ENCODE data around the gene MED7. TPM values are rescaled to one million over a fixed set of nuclear protein-coding genes. Genes with fewer than 3 reads are reported as not detected.

Gene MED7
- total RNA-seq, 1 experiment from 2014 or later = 17.3 TPM

DNA sequence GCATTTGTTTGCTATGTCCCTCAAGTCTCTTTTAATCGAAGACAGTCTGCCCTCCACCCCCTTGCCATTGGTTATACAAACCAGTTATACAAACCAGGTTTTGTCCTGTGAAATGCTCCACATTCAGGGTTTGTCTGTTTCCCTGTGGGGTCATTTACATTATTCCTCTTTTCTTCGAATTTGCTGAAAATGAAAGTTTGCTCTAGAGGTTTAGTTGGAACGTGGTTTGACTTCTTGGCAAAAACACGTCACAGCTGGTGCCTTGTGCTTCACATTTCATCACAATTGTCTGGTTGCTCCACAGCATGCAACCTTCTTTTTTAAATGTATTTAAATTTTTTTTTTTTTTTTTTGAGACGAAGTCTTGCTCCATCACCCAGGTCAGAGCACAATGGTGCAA is 29.7 kb downstream of the MED7 start:
- H3K4me3 Mint-ChIP-seq (ENCODE audit: unreplicated experiment) = no peak overlapping the region
- ChIA-PET CTCF (no interaction called here), POLR2A (no interaction called here)
- intact Hi-C loops (cut with micrococcal nuclease; ENCODE audit: unreplicated experiment) = no loop called here
- no peaks in the 10 kb centered on the region for H3K36me3 Mint-ChIP-seq (ENCODE audit: insufficient read depth, unreplicated experiment)
- H3K27me3 ChIP-seq (replicated peaks; ENCODE audit: control insufficient read depth, insufficient read depth, low read length) = no peaks in the 10 kb centered on the region
- H3K4me1 ChIP-seq = no peaks in the 10 kb centered on the region
- no peak overlapping the region for H3K4me3 ChIP-seq (ENCODE audit: low read depth, low read length)
- TF ChIP-seq, protein P1, sequence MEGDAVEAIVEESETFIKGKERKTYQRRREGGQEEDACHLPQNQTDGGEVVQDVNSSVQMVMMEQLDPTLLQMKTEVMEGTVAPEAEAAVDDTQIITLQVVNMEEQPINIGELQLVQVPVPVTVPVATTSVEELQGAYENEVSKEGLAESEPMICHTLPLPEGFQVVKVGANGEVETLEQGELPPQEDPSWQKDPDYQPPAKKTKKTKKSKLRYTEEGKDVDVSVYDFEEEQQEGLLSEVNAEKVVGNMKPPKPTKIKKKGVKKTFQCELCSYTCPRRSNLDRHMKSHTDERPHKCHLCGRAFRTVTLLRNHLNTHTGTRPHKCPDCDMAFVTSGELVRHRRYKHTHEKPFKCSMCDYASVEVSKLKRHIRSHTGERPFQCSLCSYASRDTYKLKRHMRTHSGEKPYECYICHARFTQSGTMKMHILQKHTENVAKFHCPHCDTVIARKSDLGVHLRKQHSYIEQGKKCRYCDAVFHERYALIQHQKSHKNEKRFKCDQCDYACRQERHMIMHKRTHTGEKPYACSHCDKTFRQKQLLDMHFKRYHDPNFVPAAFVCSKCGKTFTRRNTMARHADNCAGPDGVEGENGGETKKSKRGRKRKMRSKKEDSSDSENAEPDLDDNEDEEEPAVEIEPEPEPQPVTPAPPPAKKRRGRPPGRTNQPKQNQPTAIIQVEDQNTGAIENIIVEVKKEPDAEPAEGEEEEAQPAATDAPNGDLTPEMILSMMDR (IDR thresholded peaks at IDR 0.05; ENCODE audit: insufficient read depth in 1 of 2, low read depth in 1 of 2, low read length in 1 of 2, severe bottlenecking in 1 of 2, unreplicated experiment in 1 of 2) = no peak
- no peak overlapping the region for H3K27ac Mint-ChIP-seq (ENCODE audit: unreplicated experiment)
- BruUV-seq (replicated peaks) = no TSS peak
- DNase-seq = no peak
- H3K27me3 Mint-ChIP-seq (ENCODE audit: insufficient read depth, unreplicated experiment) = no peaks in the 10 kb centered on the region
- H3K4me1 Mint-ChIP-seq (ENCODE audit: low read depth, unreplicated experiment) = peaks cover 7% of the 10 kb centered on the region
- H3K9me3 Mint-ChIP-seq (ENCODE audit: unreplicated experiment) = no peaks in the 10 kb centered on the region
- no peaks in the 10 kb centered on the region for H3K9me3 ChIP-seq
- H3K36me3 ChIP-seq (ENCODE audit: control insufficient read depth, insufficient read depth, low read length) = no peaks in the 10 kb centered on the region

- Histone ChIP-seq H3K4me3 (ENCODE audit: low read depth, low read length) (no peak overlapping the region), H3K27me3 (replicated peaks; ENCODE audit: control insufficient read depth, insufficient read depth, low read length) (no peaks in the 10 kb centered on the region), H3K36me3 (ENCODE audit: control insufficient read depth, insufficient read depth, low read length) (no peaks in the 10 kb centered on the region), H3K9me3 (no peaks in the 10 kb centered on the region), H3K4me1 (no peaks in the 10 kb centered on the region)
- DNase-seq = no peak
- H3K36me3 Mint-ChIP-seq (ENCODE audit: insufficient read depth, unreplicated experiment) = no peaks in the 10 kb centered on the region
- BruUV-seq (replicated peaks) = no TSS peak
- no peaks in the 10 kb centered on the region for H3K27me3 Mint-ChIP-seq (ENCODE audit: insufficient read depth, unreplicated experiment)
- no peak overlapping the region for H3K27ac Mint-ChIP-seq (ENCODE audit: unreplicated experiment)
- POLR2A ChIA-PET = no interaction called here
- intact Hi-C loops (cut with micrococcal nuclease; ENCODE audit: unreplicated experiment) = no loop called here
- no peaks in the 10 kb centered on the region for H3K9me3 Mint-ChIP-seq (ENCODE audit: unreplicated experiment)
- CTCF ChIA-PET = no interaction called here
- TF ChIP-seq, protein P1 (IDR thresholded peaks at IDR 0.05; ENCODE audit: insufficient read depth in 1 of 2, low read depth in 1 of 2, low read length in 1 of 2, severe bottlenecking in 1 of 2, unreplicated experiment in 1 of 2) = no peak
- no peak overlapping the region for H3K4me3 Mint-ChIP-seq (ENCODE audit: unreplicated experiment)
- H3K4me1 Mint-ChIP-seq (ENCODE audit: low read depth, unreplicated experiment) = no peaks in the 10 kb centered on the region
Observed at GRCh38 chr5:157109744-157110143, 32.9 kb downstream of the MED7 start.

- Histone ChIP-seq H3K27me3 (replicated peaks; ENCODE audit: control insufficient read depth, insufficient read depth, low read length) (no peaks in the 10 kb centered on the region), H3K4me1 (no peaks in the 10 kb centered on the region), H3K36me3 (ENCODE audit: control insufficient read depth, insufficient read depth, low read length) (no peaks in the 10 kb centered on the region), H3K9me3 (no peaks in the 10 kb centered on the region), H3K4me3 (ENCODE audit: low read depth, low read length) (no peak within 1 kb of the TSS)
- no peaks in the 10 kb centered on the region for H3K27me3 Mint-ChIP-seq (ENCODE audit: insufficient read depth, unreplicated experiment)
- no peaks in the 10 kb centered on the region for H3K4me1 Mint-ChIP-seq (ENCODE audit: low read depth, unreplicated experiment)
- H3K36me3 Mint-ChIP-seq (ENCODE audit: insufficient read depth, unreplicated experiment) = no peaks in the 10 kb centered on the region
- TF ChIP-seq, protein P1 (IDR thresholded peaks at IDR 0.05; ENCODE audit: insufficient read depth in 1 of 2, low read depth in 1 of 2, low read length in 1 of 2, severe bottlenecking in 1 of 2, unreplicated experiment in 1 of 2) = no peak
- no peak within 1 kb of the TSS for H3K4me3 Mint-ChIP-seq (ENCODE audit: unreplicated experiment)
- DNase-seq = no peak
- CTCF ChIA-PET = no interaction called here
- H3K9me3 Mint-ChIP-seq (ENCODE audit: unreplicated experiment) = no peaks in the 10 kb centered on the region
- POLR2A ChIA-PET = no interaction called here
- BruUV-seq (replicated peaks) = no TSS peak
- no peak within 1 kb of the TSS for H3K27ac Mint-ChIP-seq (ENCODE audit: unreplicated experiment)
- intact Hi-C loops (cut with micrococcal nuclease; ENCODE audit: unreplicated experiment) = no loop called here
Observed at GRCh38 chr5:157108976-157109375, 33.7 kb downstream of the MED7 start, which contains the start of gene HAVCR2. HAVCR2 (minus strand) TSS chr5:157109044; CDS start chr5:157108983, 61 bp downstream.
